Measurements from ENCODE around the gene GBGT1.
A peak's percentile ranks its signal among the peaks of the same experiment; 100 is the strongest.
"Not testable (repeated sequence)": the region's sequence is repeated elsewhere in the genome, so short reads cannot be mapped to it uniquely, and the experiment has no call there.

The GBGT1 gene

DNA sequence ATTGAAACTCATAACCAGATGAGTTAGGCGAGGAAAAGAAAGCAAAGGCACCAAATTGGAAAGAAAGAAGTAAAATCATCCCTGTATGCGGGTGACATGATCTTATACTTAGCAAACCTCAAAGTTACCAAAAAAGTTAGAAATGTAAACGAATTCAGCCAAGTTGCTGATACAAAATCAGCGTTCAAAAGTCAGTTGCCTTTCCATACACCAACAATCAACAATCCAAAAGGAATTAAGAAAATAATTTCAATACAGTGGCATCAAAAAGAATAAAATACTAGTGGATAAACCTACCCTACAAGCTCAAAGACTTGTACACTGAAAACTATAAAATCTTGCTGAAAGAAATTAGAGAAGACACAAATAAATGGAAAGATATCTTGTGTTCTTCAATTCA is 30.9 kb upstream of the GBGT1 start:
- DNase-seq: no peak

DNA sequence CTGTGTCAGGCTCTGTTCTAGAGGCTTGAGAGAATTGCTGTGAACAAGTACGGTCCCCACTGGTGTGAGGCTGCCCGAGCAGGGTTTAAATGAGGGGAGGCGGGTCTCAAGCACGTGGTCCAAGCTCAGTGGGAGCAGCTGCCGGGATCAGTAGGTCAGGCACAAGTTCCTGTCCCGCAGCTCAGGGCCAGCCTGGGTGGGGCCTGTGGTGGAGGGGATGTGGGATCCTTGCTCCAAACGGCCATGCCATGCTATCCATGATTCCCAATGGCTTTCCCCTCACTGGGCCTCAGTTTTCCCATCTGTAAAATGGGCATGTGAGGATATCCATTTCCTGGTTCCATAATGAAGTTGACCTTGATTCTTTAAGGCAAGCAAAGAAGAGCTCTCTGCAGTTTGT is 28.3 kb upstream of the GBGT1 start:
- DNase-seq: no peak

DNA sequence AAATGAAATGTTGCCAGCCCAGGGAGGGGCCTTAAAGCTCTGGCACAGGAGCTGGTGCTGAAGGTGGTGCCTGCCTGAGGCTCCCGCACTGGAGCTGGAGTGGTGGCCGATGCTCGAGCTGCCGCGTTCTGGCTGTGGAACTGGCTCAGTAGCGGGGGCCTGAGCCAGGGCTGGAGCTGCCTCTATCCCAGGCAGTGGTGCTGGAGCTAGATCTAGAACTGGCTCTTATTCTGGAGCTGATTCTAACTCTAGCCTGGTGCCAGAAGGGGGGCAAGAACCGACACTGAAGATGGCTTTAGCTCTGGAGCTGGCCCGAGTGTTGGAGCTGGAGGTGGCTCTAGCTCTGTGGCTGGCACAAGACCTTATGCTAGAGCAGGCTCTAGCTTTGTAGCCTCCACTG is 26.1 kb upstream of the GBGT1 start:
- DNase-seq: no peak

DNA sequence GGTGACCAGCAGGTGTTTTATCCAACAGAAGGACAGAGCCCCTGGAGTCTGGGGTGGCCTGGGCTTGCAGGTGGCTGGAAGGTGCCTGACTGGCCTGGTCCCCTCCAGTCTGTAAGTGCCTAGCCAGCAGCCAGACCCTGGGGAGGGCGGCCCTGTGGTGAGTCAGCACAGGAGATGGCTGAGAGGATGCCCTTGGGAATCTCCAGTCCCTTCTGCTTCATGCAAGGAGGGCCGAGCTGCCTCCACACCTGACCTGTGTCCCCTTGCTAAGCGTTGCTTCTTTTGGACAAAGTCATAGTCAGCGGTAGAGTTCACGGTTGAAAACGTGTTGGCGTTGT is 25.1 kb upstream of the GBGT1 start:
- DNase-seq: no peak

GRCh38 chr9:133188006-133188842 is 24.5 kb upstream of the GBGT1 start:
- DNase-seq: peak in 1 of 2 experiments; percentile 16

- no peak for DNase-seq
These were observed 23.9 kb upstream of the GBGT1 start for GRCh38 chr9:133187561-133188005.

DNA sequence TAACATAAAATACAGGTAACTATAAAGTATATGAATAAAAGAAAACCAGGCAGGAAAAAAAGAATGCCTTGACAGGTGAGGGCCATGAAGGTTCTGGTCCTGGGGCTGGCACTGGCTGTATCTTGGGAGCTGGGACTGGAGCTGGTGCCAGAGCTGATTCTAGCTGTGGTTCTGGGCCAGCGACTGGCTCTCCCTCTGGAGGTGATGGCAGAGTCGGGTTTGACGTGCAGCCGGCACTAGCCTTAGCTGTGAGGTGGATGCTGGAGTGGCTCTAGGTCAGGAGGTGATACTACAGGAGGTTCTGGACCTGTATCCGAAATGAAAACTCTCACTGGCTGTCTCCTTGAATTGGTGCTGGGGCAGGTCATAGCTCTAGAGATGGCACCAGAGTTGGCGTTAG is 23.0 kb upstream of the GBGT1 start:
- DNase-seq: no peak

- peak; percentile 51 to 73 for DNase-seq
These were observed 21.3 kb upstream of the GBGT1 start for GRCh38 chr9:133184971-133185370.

DNA sequence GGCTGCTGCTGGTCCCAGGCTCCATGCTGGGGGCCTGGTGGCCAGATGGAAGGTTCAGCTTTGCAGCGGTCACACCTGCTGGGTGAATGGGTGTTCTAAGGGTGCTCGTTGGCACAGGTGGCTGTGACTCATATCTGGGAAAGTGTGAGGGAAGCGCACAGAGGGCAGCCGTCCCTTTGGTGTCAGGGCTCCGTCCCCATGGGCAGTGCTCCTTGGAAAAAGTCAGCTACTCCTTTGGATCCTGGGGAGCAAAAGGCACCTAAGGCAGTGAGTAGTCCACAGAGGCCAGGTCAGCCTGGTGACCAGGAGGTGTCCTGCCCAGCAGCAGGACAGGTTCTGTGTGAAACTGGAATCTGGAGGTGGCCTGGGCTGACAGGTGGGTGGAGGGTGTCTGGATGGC is 18.4 kb upstream of the GBGT1 start:
- DNase-seq: no peak

GRCh38 chr9:133181561-133181960 is 17.8 kb upstream of the GBGT1 start:
- DNase-seq: no peak

GRCh38 chr9:133180953-133181352 is 17.2 kb upstream of the GBGT1 start:
- no peak for DNase-seq

DNA sequence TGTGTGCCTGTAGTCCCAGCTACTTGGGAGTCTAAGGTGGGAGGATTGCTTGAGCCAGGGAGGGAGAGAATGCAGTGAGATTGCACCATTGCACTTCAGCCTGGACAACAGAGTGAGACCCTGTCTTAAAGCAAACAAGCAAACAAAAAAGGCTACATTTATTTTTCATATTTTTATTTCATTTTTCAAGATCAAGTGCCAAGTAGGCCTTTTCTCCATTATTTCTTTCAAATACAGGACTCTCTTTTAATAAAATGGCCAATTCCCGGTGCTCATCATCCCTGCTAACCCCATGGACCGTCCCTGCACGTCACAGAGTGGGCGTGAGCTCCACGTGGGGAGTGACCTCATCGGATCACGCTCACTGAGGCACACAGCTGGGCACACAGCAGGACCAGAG is 9.3 kb upstream of the GBGT1 start:
- no peak for DNase-seq

DNA sequence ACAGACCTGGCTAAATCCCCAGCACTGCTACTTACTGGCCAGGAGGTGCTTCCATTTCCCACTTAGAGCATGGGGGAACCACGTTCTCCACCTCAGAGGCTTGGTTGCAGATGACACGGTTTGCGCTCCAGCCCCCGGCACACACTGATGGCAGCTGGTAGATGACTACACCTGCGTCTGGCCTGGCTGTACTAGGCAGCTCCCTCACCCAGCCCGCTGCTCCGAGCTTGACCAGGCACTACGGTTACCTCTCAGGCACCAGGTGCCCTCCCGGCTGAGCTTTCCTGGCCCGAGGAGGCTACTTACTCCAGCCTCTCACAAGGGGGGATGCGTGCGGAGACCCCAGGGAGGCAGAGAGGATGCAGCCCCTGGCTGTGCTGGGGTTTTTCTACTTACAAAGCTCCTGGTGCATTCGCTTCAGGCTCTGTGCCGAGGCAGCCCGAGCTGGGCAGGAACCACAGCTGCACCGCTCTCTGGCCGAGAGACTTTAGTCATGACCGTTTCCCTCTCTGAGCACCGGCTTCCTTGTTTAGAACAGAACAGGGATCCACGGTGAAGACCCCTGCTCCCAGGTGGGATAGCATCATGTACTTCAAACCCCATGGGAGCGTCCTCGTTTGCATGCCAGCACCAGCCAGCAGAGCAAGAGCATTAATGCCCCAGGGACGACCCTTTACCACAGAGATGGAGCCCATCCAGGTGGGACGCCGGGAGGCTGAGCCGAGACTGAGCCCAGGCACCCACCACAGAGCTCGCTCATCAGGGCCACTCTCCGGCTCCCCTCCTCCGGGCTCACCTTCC is 7.6 kb upstream of the GBGT1 start:
- DNase-seq: no peak

DNA sequence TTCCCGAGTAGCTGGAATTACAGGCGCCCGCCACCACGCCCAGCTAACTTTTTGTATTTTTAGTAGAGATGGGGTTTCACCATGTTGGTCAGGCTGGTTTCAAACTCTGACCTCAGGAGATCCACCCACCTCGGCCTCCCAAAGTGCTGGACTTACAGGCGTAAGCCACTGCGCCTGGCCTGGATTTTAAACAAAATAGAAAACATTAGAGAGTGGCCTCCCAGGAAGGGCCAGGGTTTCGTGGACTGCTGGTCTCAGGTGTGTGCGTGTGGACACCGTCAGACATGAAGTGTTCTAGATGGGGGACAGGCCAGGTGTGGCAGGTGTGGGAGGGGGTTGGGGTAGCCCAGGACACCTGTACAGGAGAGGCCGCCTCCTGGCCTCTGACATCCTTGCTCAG is 7.0 kb upstream of the GBGT1 start:
- no peak for DNase-seq

DNA sequence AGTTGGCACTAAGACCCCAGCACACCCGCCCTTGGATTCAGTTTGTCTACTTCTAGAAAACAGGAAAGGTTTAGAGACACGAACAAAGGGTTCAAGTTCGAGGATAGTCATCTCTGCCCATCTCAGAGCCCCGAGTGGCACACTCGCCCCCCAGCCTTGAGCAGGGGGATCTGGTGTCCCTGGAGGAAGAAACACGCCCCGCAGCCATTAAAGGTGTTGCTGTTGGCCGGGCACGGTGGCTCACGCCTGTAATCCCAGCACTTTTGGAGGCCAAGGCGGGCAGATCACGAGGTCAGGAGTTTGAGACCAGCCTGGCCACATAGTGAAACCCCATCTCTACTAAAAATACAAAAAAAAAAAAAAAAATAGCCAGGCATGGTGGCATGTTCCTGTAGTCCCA is 6.0 kb upstream of the GBGT1 start:
- DNase-seq: not testable (repeated sequence)

- DNase-seq: no peak
These were observed 5.4 kb upstream of the GBGT1 start for GRCh38 chr9:133169102-133169501.

DNA sequence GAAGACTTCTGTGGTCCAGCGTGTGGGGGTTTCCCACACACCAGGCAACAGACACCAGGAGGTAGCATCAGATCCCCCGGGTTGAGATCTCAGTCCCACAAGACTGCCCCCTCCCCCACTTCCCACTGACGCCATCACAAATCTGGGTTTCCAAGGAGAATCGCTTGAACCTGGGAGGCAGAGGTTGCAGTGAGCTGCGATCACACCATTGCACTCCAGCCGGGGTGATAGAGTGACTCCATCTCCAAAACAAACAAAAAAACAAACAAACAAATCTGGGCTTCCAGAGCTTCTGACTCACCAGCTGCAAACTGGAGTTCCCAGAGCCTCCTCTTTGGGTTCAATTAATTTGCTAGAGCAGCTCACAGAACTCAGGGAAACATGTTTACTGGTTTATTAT is 4.7 kb upstream of the GBGT1 start:
- no peak for DNase-seq

GRCh38 chr9:133167769-133168168 is 4.1 kb upstream of the GBGT1 start:
- DNase-seq: no peak

DNA sequence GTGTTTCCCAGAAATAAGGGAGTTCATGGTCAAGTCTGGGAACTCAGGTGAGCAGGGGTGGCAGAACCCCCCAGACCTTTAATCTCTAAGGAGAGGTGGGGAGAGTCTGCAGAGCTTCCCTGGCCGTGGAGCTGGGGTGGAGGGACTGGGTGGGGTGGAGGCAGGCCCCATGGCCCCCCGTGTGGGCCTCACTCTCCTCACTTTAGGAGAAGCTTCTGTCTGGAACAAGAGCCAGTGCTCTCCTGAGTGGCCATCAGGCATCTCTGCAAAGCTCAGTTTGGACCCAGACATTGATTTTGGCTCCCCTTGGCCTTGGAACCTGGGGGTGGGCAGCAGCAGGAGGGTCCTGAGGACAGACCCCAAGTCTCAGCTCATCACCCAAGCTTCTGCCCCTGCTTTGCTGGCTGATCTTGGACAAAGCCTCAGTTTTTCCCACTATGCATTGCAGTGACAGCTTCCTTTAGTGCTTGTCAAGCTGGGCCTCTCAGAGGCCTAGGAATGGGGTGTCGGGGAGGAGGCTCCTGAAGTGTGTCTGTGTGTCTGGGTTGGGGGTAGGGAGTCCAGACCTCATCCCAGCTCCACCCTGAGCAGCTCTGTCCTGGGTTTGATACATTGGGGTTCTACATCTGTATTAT is 3.5 kb upstream of the GBGT1 start:
- no peak for DNase-seq

DNA sequence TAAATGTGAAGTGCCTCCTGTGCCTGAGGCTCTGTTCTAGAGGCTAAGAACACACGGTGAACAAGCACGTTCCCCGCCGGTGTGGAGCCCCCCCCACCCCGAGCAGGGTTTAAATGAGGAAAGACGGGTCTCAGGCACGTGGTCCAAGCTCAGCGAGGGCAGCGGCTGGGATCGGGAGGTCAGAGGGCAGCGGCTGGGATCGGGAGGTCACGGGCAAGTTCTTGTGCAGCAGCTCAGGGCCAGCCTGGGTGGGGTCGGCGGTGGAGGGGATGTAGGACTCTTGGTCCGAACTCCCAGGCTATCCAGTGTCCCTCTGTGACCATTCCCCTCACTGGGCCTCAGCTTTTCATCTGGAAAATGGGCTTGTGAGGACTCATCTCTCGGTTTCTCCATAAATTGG is 2.7 kb upstream of the GBGT1 start:
- DNase-seq: no peak

- no peak for DNase-seq
These were observed 1.7 kb upstream of the GBGT1 start for GRCh38 chr9:133165452-133165730.

GRCh38 chr9:133164191-133164590 is 477 bp upstream of the GBGT1 start:
- no peak for DNase-seq

- no peak for DNase-seq
These were observed 732 bp downstream of the GBGT1 start for GRCh38 chr9:133162861-133163503.

GRCh38 chr9:133161547-133161950 is 2.2 kb downstream of the GBGT1 start:
- DNase-seq: no peak
